Measurements from ENCODE around the gene SBNO1.

DNA sequence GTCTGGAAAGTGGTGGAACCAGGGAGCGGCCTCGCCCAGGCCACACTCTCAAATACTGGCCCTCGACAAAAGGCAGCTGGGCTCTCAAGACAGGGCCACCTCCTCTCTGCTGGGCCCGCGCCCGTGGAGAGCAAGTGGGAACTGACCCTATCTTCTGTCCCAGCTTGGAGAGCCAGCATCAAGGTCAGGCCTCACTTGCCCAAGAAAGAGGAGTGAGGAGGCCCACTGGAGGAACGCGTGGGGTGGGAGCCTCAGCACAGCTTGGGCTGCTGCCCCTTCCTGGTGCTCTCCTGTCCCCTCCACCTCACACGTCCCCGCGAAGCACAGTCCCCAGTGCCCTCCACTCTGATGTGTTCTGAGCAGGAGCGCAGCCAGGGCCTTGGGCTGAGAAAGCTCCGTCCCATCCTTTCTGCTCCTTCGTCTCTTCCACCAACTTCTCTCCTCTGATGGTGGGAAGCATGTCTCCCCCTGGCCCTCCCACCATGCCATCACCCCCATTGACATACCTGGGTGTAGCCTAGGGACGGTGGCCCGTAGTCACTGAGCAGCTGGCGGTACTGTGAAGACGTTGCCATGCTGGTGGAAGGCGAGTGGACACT lies 97.9 kb downstream of the SBNO1 start:
- TF ChIP-seq EZH2 (IDR thresholded peaks at IDR 0.05; ENCODE audit: borderline replicate concordance, low read length), result no peak
- TF ChIP-seq, protein P1, sequence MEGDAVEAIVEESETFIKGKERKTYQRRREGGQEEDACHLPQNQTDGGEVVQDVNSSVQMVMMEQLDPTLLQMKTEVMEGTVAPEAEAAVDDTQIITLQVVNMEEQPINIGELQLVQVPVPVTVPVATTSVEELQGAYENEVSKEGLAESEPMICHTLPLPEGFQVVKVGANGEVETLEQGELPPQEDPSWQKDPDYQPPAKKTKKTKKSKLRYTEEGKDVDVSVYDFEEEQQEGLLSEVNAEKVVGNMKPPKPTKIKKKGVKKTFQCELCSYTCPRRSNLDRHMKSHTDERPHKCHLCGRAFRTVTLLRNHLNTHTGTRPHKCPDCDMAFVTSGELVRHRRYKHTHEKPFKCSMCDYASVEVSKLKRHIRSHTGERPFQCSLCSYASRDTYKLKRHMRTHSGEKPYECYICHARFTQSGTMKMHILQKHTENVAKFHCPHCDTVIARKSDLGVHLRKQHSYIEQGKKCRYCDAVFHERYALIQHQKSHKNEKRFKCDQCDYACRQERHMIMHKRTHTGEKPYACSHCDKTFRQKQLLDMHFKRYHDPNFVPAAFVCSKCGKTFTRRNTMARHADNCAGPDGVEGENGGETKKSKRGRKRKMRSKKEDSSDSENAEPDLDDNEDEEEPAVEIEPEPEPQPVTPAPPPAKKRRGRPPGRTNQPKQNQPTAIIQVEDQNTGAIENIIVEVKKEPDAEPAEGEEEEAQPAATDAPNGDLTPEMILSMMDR (IDR thresholded peaks at IDR 0.05; ENCODE audit: low read length), result no peak

Measured in OCI-LY1 (cell line).